Caco-2 (cell line): ENCODE results near the gene ZMAT5. TPM values are rescaled to one million over a fixed set of nuclear protein-coding genes. Genes with fewer than 3 reads are reported as not detected.

ENCODE experiments used
- BruUV-seq: library from RNA; stranded (reverse); fragments of 400-500 nt; replicated peaks from 2 replicates; lab custom pipeline; 2021; lab: Mats Ljungman, UMichigan
- CTCF ChIA-PET: fragments of 300-600 bp; sonication (Branson Sonifier 250); formaldehyde crosslinking; loops from one replicate; lab custom pipeline; 2022; ENCODE audit warnings: antibody characterized with exemption; lab: Charles Lee
- POLR2A ChIA-PET: fragments of 300-600 bp; sonication (Branson Sonifier 250); formaldehyde crosslinking; loops from one replicate; lab custom pipeline; 2022; ENCODE audit warnings: antibody characterized with exemption; lab: Charles Lee
- DNase-seq, 2 experiments: peaks; one replicate each; pipeline versions ENCODE4 v3.0.0 to v3.0.0-alpha.2; 2020 to 2022
- H3K27me3 ChIP-seq: replicated peaks from 2 replicates; pipeline ENCODE4 v1.6.0; 2011; ENCODE audit warnings: low read length; ENCODE audit not compliant: control insufficient read depth, insufficient read depth
- H3K36me3 ChIP-seq: 2 replicates; pipeline ENCODE4 v1.5.1; 2011; ENCODE audit warnings: low read length; ENCODE audit not compliant: control insufficient read depth, insufficient read depth
- H3K4me1 ChIP-seq: fragments of 250-450 bp; sonication (Bioruptor Pico); 2 replicates; pipeline ENCODE4 v1.5.1; 2020; ENCODE audit warnings: mild to moderate bottlenecking
- H3K4me3 ChIP-seq: 2 replicates; pipeline ENCODE4 v1.5.1; 2011; ENCODE audit warnings: low read depth, mild to moderate bottlenecking, control low read depth, low read length
- H3K9me3 ChIP-seq: fragments of 250-450 bp; sonication (Bioruptor Pico); 2 replicates; pipeline ENCODE4 v1.5.1; 2020; ENCODE audit warnings: mild to moderate bottlenecking, moderate library complexity
- H3K27ac Mint-ChIP-seq: one replicate; pipeline ENCODE4 v1.8.0; 2022; ENCODE audit warnings: mixed read lengths; ENCODE audit not compliant: unreplicated experiment
- H3K27me3 Mint-ChIP-seq: one replicate; pipeline ENCODE4 v1.8.0; 2022; ENCODE audit warnings: mixed read lengths; ENCODE audit not compliant: insufficient read depth, unreplicated experiment
- H3K36me3 Mint-ChIP-seq: one replicate; pipeline ENCODE4 v1.8.0; 2022; ENCODE audit warnings: mild to moderate bottlenecking, mixed read lengths; ENCODE audit not compliant: insufficient read depth, unreplicated experiment
- H3K4me1 Mint-ChIP-seq: one replicate; pipeline ENCODE4 v1.8.0; 2022; ENCODE audit warnings: low read depth, mixed read lengths; ENCODE audit not compliant: unreplicated experiment
- H3K4me3 Mint-ChIP-seq: one replicate; pipeline ENCODE4 v1.8.0; 2022; ENCODE audit warnings: mild to moderate bottlenecking, moderate library complexity, mixed read lengths; ENCODE audit not compliant: unreplicated experiment
- H3K9me3 Mint-ChIP-seq: one replicate; pipeline ENCODE4 v1.8.0; 2022; ENCODE audit warnings: mixed read lengths; ENCODE audit not compliant: unreplicated experiment
- intact Hi-C: fragments of 100-400 bp; cut with micrococcal nuclease; formaldehyde crosslinking; loops from one replicate; pipeline ENCODE4 v1.10.0; 2022; ENCODE audit not compliant: unreplicated experiment
- total RNA-seq: library from RNA; stranded (reverse); gene quantifications from 2 replicates; pipeline ENCODE4 v1.2.3, GENCODE V29; 2022
- TF ChIP-seq, protein P1 (sequence below), 2 experiments: fragments of 200-600 bp in 1 of 2; IDR thresholded peaks; 1 replicate in 1 of 2; 2 replicates in 1 of 2; pipeline versions ENCODE4 v1.5.1 to v1.8.0; 2011 to 2022; ENCODE audit warnings: antibody characterized with exemption in 1 of 2, control low read depth in 1 of 2, inconsistent platforms in 1 of 2, low read depth in 1 of 2, low read length in 1 of 2, mild to moderate bottlenecking in 1 of 2, moderate library complexity in 1 of 2; ENCODE audit not compliant: insufficient read depth in 1 of 2, severe bottlenecking in 1 of 2, unreplicated experiment in 1 of 2

Gene ZMAT5
- total RNA-seq, 1 experiment from 2014 or later = 19.7 TPM

DNA sequence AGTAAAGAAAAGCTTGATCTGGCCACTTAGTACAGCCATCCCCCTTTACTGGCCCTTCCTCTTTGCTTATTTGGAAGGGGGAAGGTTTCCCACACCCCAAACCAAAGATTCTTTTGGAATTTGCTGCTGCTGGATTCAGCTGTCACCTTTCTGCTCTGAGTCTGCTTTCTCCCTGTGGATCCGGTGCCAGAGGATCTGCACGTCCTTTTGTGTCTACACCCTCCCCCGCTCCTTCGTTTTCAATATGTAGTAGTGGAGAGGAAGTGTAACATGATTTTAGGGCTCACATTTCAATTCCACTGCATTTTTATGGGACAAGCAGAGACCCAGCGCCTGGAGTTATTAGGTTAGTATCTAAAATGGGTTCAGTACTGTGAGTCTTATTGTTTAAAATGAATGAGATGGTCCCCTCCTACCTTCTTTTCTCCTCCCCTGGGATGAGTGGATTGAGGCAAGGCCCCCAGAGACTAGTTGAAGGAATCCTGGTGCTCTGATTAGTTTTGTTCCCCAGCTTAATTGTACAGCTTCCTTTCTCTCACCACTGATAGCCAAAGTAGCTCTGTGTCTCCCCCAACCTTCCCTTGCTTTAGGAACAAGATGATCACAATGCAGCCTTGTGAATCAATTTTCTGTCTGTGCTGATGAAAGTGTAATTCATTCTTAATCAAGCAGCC, 77.5 kb downstream of the ZMAT5 start:
- TF ChIP-seq, protein P1, sequence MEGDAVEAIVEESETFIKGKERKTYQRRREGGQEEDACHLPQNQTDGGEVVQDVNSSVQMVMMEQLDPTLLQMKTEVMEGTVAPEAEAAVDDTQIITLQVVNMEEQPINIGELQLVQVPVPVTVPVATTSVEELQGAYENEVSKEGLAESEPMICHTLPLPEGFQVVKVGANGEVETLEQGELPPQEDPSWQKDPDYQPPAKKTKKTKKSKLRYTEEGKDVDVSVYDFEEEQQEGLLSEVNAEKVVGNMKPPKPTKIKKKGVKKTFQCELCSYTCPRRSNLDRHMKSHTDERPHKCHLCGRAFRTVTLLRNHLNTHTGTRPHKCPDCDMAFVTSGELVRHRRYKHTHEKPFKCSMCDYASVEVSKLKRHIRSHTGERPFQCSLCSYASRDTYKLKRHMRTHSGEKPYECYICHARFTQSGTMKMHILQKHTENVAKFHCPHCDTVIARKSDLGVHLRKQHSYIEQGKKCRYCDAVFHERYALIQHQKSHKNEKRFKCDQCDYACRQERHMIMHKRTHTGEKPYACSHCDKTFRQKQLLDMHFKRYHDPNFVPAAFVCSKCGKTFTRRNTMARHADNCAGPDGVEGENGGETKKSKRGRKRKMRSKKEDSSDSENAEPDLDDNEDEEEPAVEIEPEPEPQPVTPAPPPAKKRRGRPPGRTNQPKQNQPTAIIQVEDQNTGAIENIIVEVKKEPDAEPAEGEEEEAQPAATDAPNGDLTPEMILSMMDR (IDR thresholded peaks at IDR 0.05; ENCODE audit: insufficient read depth in 1 of 2, low read depth in 1 of 2, low read length in 1 of 2, severe bottlenecking in 1 of 2, unreplicated experiment in 1 of 2) = no peak
- Histone ChIP-seq H3K4me1 (no peaks in the 10 kb centered on the region), H3K4me3 (no peak overlapping the region), H3K27me3 (no peaks in the 10 kb centered on the region), H3K36me3 (no peaks in the 10 kb centered on the region), H3K9me3 (no peaks in the 10 kb centered on the region)
- H3K9me3 Mint-ChIP-seq = no peaks in the 10 kb centered on the region
- peaks cover 8% of the 10 kb centered on the region for H3K36me3 Mint-ChIP-seq
- BruUV-seq = no TSS peak
- POLR2A ChIA-PET = no interaction called here
- no peak for DNase-seq
- CTCF ChIA-PET = interaction anchor here (0.7 to 1.4 kb wide), 7 partner anchors 10 to 548 kb away, joined by 3 to 6 read pairs (median 4); no protein-coding TSS in a partner anchor
- H3K27me3 Mint-ChIP-seq = no peaks in the 10 kb centered on the region
- no peak overlapping the region for H3K27ac Mint-ChIP-seq
- H3K4me1 Mint-ChIP-seq = no peaks in the 10 kb centered on the region
- intact Hi-C loops = loop anchor here (5.0 kb wide), 1 partner anchor 398 kb away; no protein-coding TSS in a partner anchor
- H3K4me3 Mint-ChIP-seq = no peak overlapping the region

DNA sequence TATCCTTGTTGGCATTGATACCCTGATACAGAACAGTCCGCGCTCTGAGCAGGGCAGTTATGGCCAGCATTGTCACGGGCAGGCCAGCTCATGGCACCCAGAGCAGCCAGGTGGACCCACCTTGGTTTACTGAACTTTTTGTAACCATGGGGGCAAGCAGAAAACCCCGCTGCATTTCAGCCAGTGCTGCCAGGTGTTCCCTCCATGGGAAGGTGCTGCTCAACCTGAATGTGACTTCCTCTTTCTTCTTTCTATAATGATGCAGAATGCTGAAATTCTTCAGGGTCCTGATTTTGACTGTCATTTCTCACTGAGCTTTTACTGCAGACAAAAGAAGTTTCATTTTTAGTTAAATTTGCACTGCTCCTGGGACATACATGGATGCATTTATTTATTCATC, 82.6 kb downstream of the ZMAT5 start:
- Mint-ChIP-seq H3K9me3 (no peaks in the 10 kb centered on the region), H3K4me1 (no peaks in the 10 kb centered on the region), H3K27ac (no peak overlapping the region), H3K27me3 (no peaks in the 10 kb centered on the region), H3K36me3 (peaks cover 22% of the 10 kb centered on the region), H3K4me3 (no peak overlapping the region)
- DNase-seq = no peak
- POLR2A ChIA-PET = no interaction called here
- CTCF ChIA-PET = interaction anchor here (1.3 kb wide), 1 partner anchor 404 kb away, joined by 3 read pairs; no protein-coding TSS in a partner anchor
- no TSS peak for BruUV-seq
- no peaks in the 10 kb centered on the region; the same call in 1 of the 2 replicates for H3K36me3 ChIP-seq
- no peak overlapping the region for H3K4me3 ChIP-seq
- TF ChIP-seq, protein P1 (IDR thresholded peaks at IDR 0.05; ENCODE audit: insufficient read depth in 1 of 2, low read depth in 1 of 2, low read length in 1 of 2, severe bottlenecking in 1 of 2, unreplicated experiment in 1 of 2) = no peak
- no peaks in the 10 kb centered on the region for H3K27me3 ChIP-seq
- H3K4me1 ChIP-seq = no peaks in the 10 kb centered on the region
- intact Hi-C loops = no loop called here
- H3K9me3 ChIP-seq = no peaks in the 10 kb centered on the region

GRCh38 chr22:29683536-29683935, 83.3 kb downstream of the ZMAT5 start:
- no peaks in the 10 kb centered on the region for H3K27me3 ChIP-seq
- H3K4me3 Mint-ChIP-seq = no peak overlapping the region
- H3K36me3 Mint-ChIP-seq = peaks cover 22% of the 10 kb centered on the region
- no peaks in the 10 kb centered on the region for H3K27me3 Mint-ChIP-seq
- no peak for DNase-seq
- no peaks in the 10 kb centered on the region for H3K4me1 Mint-ChIP-seq
- H3K36me3 ChIP-seq = no peaks in the 10 kb centered on the region; the same call in 1 of the 2 replicates
- no peak overlapping the region for H3K4me3 ChIP-seq
- H3K9me3 Mint-ChIP-seq = no peaks in the 10 kb centered on the region
- no peak overlapping the region for H3K27ac Mint-ChIP-seq
- CTCF ChIA-PET = interaction anchor here (0.5 to 1.3 kb wide), 2 partner anchors 14 to 405 kb away, joined by 3 read pairs; no protein-coding TSS in a partner anchor
- intact Hi-C loops = no loop called here
- no peaks in the 10 kb centered on the region for H3K4me1 ChIP-seq
- POLR2A ChIA-PET = no interaction called here
- H3K9me3 ChIP-seq = no peaks in the 10 kb centered on the region
- TF ChIP-seq, protein P1 (IDR thresholded peaks at IDR 0.05; ENCODE audit: insufficient read depth in 1 of 2, low read depth in 1 of 2, low read length in 1 of 2, severe bottlenecking in 1 of 2, unreplicated experiment in 1 of 2) = no peak
- no TSS peak for BruUV-seq

Other genes with a start within 250 kb of the ZMAT5 start
- 61.1 and 74.6 TPM in 2 replicates for gene THOC5, start 213.2 kb downstream of the ZMAT5 start, total RNA-seq
- 81.8 and 102 TPM in 2 replicates for gene NIPSNAP1, start 185.9 kb downstream of the ZMAT5 start, total RNA-seq
- 53.2 and 56.5 TPM in 2 replicates for gene NF2, start 163.4 kb downstream of the ZMAT5 start, total RNA-seq
- gene CABP7, start 47.0 kb downstream of the ZMAT5 start, total RNA-seq = not detected in 2 replicates
- 147 and 148 TPM in 2 replicates for gene UQCR10, start 362 bp upstream of the ZMAT5 start, total RNA-seq
- 61.4 and 68.8 TPM in 2 replicates for gene ASCC2, start 71.3 kb upstream of the ZMAT5 start, total RNA-seq
- 27.3 and 30.2 TPM in 2 replicates for gene MTMR3, start 116.2 kb upstream of the ZMAT5 start, total RNA-seq